HEK293 (cell line): ENCODE data around the gene PPP1R1C.

Source experiments
- CTCF ChIA-PET: fragments of 350-600 bp; formaldehyde crosslinking; extraction: SDS; loops from one replicate; lab custom pipeline; 2021; ENCODE audit warnings: antibody characterized with exemption; lab: Yijun Ruan, JAX
- POLR2A ChIA-PET: fragments of 300-600 bp; formaldehyde crosslinking; extraction: SDS; loops from one replicate; lab custom pipeline; 2020; ENCODE audit warnings: antibody characterized with exemption, inconsistent platforms; lab: Yijun Ruan, JAX
- H3K27ac ChIP-seq: fragments of 200-500 bp; sonication (Bioruptor generic); 2 replicates; pipeline ENCODE4 v1.5.1; 2014; ENCODE audit warnings: low read depth, low read length, control low read depth, inconsistent platforms; ENCODE audit errors: extremely low read depth
- H3K36me3 ChIP-seq, 2 experiments: fragments of 200-500 bp in 1 of 2; sonication (Bioruptor generic) in 1 of 2; 1 replicate in 1 of 2; 2 replicates in 1 of 2; pipeline ENCODE4 v1.5.1; 2014 to 2017; ENCODE audit warnings: inconsistent platforms in 2 of 2, low read length in 2 of 2; ENCODE audit not compliant: control insufficient read depth in 2 of 2, insufficient read depth in 1 of 2
- H3K4me1 ChIP-seq: fragments of 200-500 bp; sonication (Bioruptor generic); 2 replicates; pipeline ENCODE4 v1.5.1; 2014; ENCODE audit warnings: mild to moderate bottlenecking, low read length, inconsistent platforms; ENCODE audit not compliant: control insufficient read depth, insufficient read depth
- H3K4me3 ChIP-seq: 2 replicates; pipeline ENCODE4 v1.5.1; 2011; ENCODE audit warnings: low read depth, mild to moderate bottlenecking, control low read depth, low read length, moderate library complexity
- H3K9me3 ChIP-seq: fragments of 200-500 bp; sonication (Bioruptor generic); 2 replicates; pipeline ENCODE4 v1.5.1; 2014; ENCODE audit warnings: low read depth, low read length, inconsistent platforms; ENCODE audit not compliant: control insufficient read depth, insufficient read depth
- GLI2 ChIP-seq: fragments of 450-650 bp; formaldehyde crosslinking; IDR thresholded peaks from 2 replicates; pipeline ENCODE4; 2017; ENCODE audit warnings: missing biosample characterization, missing genetic modification characterization, low read depth, borderline replicate concordance
- HOXD13 ChIP-seq: sonication (generic); formaldehyde crosslinking; IDR thresholded peaks from 2 replicates; pipeline ENCODE4 v1.8.0; 2022; ENCODE audit warnings: missing genetic modification reagents, borderline replicate concordance
- MEIS1 ChIP-seq: sonication (generic); formaldehyde crosslinking; IDR thresholded peaks from 2 replicates; pipeline ENCODE4 v1.8.1; 2022; ENCODE audit warnings: missing genetic modification reagents, mild to moderate bottlenecking, borderline replicate concordance
- MYNN ChIP-seq: fragments of 450-650 bp; formaldehyde crosslinking; IDR thresholded peaks from 2 replicates; pipeline ENCODE4 v1.5.1; 2016; ENCODE audit warnings: missing biosample characterization, missing genetic modification characterization, borderline replicate concordance
- RBAK ChIP-seq: fragments of 450-650 bp; formaldehyde crosslinking; IDR thresholded peaks from 2 replicates; pipeline ENCODE4 v1.5.1; 2016; ENCODE audit warnings: missing biosample characterization, missing genetic modification characterization
- REPIN1 ChIP-seq: fragments of 450-650 bp; formaldehyde crosslinking; IDR thresholded peaks from 2 replicates; pipeline ENCODE4 v1.5.1; 2017; ENCODE audit warnings: missing biosample characterization, missing genetic modification characterization, low read depth
- SCRT2 ChIP-seq: fragments of 450-650 bp; formaldehyde crosslinking; IDR thresholded peaks from 2 replicates; pipeline ENCODE4 v1.5.1; 2016; ENCODE audit warnings: missing biosample characterization, missing genetic modification characterization
- TCF7L2 ChIP-seq: IDR thresholded peaks from 2 replicates; pipeline ENCODE4 v1.6.1; 2011; ENCODE audit warnings: low read depth, mild to moderate bottlenecking, inconsistent platforms, low read length, moderate library complexity, borderline replicate concordance
- YY1 ChIP-seq: fragments of 450-650 bp; formaldehyde crosslinking; IDR thresholded peaks from 2 replicates; pipeline ENCODE4 v1.5.1; 2018; ENCODE audit warnings: missing biosample characterization, missing genetic modification characterization
- ZBTB21 ChIP-seq: fragments of 450-650 bp; formaldehyde crosslinking; IDR thresholded peaks from 2 replicates; pipeline ENCODE4 v1.5.1; 2017; ENCODE audit warnings: missing biosample characterization, missing genetic modification characterization
- ZBTB7A ChIP-seq: fragments of 450-650 bp; formaldehyde crosslinking; IDR thresholded peaks from 2 replicates; pipeline ENCODE4 v1.5.1; 2016; ENCODE audit warnings: low read depth, missing biosample characterization, missing genetic modification characterization
- ZFP3 ChIP-seq: fragments of 450-650 bp; formaldehyde crosslinking; IDR thresholded peaks from 2 replicates; pipeline ENCODE4 v1.5.1; 2016; ENCODE audit warnings: low read depth, missing biosample characterization, missing genetic modification characterization
- ZNF112 ChIP-seq: fragments of 450-650 bp; formaldehyde crosslinking; IDR thresholded peaks from 2 replicates; pipeline ENCODE4 v1.5.0; 2017; ENCODE audit warnings: missing biosample characterization, missing genetic modification characterization
- ZNF324 ChIP-seq: fragments of 450-650 bp; formaldehyde crosslinking; IDR thresholded peaks from 2 replicates; pipeline ENCODE4 v1.5.1; 2016; ENCODE audit warnings: missing biosample characterization, missing genetic modification characterization
- ZNF433 ChIP-seq: fragments of 450-650 bp; formaldehyde crosslinking; IDR thresholded peaks from 2 replicates; pipeline ENCODE4 v1.5.1; 2016; ENCODE audit warnings: missing biosample characterization, missing genetic modification characterization, low read depth
- ZNF501 ChIP-seq: fragments of 450-650 bp; formaldehyde crosslinking; IDR thresholded peaks from 2 replicates; pipeline ENCODE4 v1.5.1; 2016; ENCODE audit warnings: missing biosample characterization, missing genetic modification characterization
- ZNF514 ChIP-seq: fragments of 450-650 bp; formaldehyde crosslinking; IDR thresholded peaks from 2 replicates; pipeline ENCODE4 v1.5.1; 2016; ENCODE audit warnings: missing biosample characterization, missing genetic modification characterization
- ZNF560 ChIP-seq: fragments of 450-650 bp; formaldehyde crosslinking; IDR thresholded peaks from 2 replicates; pipeline ENCODE4 v1.5.1; 2017; ENCODE audit warnings: missing biosample characterization, missing genetic modification characterization, borderline replicate concordance
- ZNF792 ChIP-seq: fragments of 450-650 bp; formaldehyde crosslinking; IDR thresholded peaks from 2 replicates; pipeline ENCODE4 v1.5.1; 2016; ENCODE audit warnings: missing biosample characterization, missing genetic modification characterization
- ZNF837 ChIP-seq: fragments of 450-650 bp; formaldehyde crosslinking; IDR thresholded peaks from 2 replicates; pipeline ENCODE4 v1.5.1; 2016; ENCODE audit warnings: missing biosample characterization, missing genetic modification characterization
- ZSCAN16 ChIP-seq: fragments of 450-650 bp; formaldehyde crosslinking; IDR thresholded peaks from 2 replicates; pipeline ENCODE4 v1.5.1; 2016; ENCODE audit warnings: missing biosample characterization, missing genetic modification characterization
- ZSCAN30 ChIP-seq: fragments of 450-650 bp; IDR thresholded peaks from 2 replicates; pipeline ENCODE4 v1.5.1; 2018; ENCODE audit warnings: missing biosample characterization, mild to moderate bottlenecking, missing genetic modification characterization, moderate library complexity
- TF ChIP-seq, protein P1 (sequence below): fragments of 450-650 bp; formaldehyde crosslinking; IDR thresholded peaks from 2 replicates; pipeline ENCODE4 v1.5.1; 2017; ENCODE audit warnings: missing biosample characterization, missing genetic modification characterization
- TF ChIP-seq, protein P2 (sequence below): fragments of 450-650 bp; formaldehyde crosslinking; IDR thresholded peaks from 2 replicates; pipeline ENCODE4 v1.5.1; 2016; ENCODE audit warnings: missing biosample characterization, missing genetic modification characterization
- TF ChIP-seq, protein P3 (sequence below): fragments of 450-650 bp; formaldehyde crosslinking; IDR thresholded peaks from 2 replicates; pipeline ENCODE4 v1.5.1; 2016; ENCODE audit warnings: missing biosample characterization, missing genetic modification characterization

The PPP1R1C gene

DNA sequence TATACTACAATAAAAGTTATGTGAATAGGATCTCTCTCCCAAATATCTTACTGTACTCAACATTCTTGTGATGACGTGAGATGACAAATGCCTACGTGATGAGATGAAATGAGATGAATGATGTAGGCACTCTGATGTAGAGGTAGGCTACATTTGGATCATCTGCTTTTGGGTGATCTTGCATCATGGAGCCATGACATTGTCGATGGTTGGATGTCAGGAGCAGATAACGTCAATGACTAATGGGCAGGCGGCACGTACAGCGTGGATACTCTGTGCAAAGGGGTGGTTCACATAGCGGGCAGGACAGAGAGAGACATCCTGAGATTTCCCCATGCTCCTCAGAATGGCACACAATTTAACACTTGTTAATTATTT lies 40.8 kb upstream of the PPP1R1C start (continued):
- TF ChIP-seq, protein P1, sequence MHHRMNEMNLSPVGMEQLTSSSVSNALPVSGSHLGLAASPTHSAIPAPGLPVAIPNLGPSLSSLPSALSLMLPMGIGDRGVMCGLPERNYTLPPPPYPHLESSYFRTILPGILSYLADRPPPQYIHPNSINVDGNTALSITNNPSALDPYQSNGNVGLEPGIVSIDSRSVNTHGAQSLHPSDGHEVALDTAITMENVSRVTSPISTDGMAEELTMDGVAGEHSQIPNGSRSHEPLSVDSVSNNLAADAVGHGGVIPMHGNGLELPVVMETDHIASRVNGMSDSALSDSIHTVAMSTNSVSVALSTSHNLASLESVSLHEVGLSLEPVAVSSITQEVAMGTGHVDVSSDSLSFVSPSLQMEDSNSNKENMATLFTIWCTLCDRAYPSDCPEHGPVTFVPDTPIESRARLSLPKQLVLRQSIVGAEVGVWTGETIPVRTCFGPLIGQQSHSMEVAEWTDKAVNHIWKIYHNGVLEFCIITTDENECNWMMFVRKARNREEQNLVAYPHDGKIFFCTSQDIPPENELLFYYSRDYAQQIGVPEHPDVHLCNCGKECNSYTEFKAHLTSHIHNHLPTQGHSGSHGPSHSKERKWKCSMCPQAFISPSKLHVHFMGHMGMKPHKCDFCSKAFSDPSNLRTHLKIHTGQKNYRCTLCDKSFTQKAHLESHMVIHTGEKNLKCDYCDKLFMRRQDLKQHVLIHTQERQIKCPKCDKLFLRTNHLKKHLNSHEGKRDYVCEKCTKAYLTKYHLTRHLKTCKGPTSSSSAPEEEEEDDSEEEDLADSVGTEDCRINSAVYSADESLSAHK (tag by site-specific recombination), result no peak
- TF ChIP-seq SCRT2 (tag by site-specific recombination), result no peak

DNA sequence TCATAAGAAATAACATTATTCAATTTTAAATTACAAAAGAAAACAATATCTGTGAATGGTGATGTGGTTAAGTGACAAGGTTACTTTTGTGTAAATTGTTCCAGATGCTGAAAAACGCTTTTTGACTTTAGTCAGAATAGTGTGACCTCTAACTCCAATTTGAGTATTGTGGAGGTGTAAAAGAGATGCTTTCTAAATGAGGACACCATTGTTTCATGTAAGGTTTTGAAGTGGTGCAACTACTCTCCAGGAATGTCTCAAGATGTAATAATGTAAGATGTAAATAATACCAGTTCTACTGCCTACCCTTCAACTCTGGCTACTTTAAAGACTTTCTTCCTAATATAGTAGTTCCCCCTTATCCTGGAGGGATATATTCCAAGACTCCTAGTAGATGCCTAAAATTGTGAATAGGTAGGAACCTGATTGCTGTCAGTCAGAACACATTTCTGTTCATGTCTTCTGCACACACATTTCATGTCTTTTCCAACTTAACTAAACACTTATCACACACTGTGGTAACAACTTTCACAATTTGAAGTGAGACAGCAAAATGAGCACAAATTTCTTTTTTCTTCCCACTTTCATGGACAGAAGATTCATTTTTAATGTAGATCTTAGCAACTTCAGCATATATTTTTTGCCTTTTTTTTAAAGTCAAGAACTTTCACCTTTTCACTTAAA lies 39.1 kb upstream of the PPP1R1C start:
- H3K9me3 ChIP-seq, result no peaks in the 10 kb centered on the region
- no peak overlapping the region for H3K4me3 ChIP-seq
- ChIA-PET POLR2A (no interaction called here), CTCF (interaction anchor here (0.6 kb wide), 1 partner anchor 7 kb away, joined by 3 read pairs; no protein-coding TSS in a partner anchor)
- no peaks in the 10 kb centered on the region for H3K36me3 ChIP-seq
- no peak overlapping the region for H3K27ac ChIP-seq
- TF ChIP-seq ZNF792 (no peak), ZNF514 (tag by site-specific recombination) (no peak), TCF7L2 (no peak), ZBTB21 (tag by site-specific recombination) (no peak), ZSCAN16 (tag by site-specific recombination) (no peak), GLI2 (tag by site-specific recombination) (no peak), HOXD13 (CRISPR knock-in tag) (no peak), MEIS1 (no peak)
- TF ChIP-seq, protein P2, sequence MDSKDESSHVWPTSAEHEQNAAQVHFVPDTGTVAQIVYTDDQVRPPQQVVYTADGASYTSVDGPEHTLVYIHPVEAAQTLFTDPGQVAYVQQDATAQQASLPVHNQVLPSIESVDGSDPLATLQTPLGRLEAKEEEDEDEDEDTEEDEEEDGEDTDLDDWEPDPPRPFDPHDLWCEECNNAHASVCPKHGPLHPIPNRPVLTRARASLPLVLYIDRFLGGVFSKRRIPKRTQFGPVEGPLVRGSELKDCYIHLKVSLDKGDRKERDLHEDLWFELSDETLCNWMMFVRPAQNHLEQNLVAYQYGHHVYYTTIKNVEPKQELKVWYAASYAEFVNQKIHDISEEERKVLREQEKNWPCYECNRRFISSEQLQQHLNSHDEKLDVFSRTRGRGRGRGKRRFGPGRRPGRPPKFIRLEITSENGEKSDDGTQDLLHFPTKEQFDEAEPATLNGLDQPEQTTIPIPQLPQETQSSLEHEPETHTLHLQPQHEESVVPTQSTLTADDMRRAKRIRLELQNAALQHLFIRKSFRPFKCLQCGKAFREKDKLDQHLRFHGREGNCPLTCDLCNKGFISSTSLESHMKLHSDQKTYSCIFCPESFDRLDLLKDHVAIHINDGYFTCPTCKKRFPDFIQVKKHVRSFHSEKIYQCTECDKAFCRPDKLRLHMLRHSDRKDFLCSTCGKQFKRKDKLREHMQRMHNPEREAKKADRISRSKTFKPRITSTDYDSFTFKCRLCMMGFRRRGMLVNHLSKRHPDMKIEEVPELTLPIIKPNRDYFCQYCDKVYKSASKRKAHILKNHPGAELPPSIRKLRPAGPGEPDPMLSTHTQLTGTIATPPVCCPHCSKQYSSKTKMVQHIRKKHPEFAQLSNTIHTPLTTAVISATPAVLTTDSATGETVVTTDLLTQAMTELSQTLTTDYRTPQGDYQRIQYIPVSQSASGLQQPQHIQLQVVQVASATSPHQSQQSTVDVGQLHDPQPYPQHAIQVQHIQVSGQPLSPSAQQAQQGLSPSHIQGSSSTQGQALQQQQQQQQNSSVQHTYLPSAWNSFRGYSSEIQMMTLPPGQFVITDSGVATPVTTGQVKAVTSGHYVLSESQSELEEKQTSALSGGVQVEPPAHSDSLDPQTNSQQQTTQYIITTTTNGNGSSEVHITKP, result no peak
- no peaks in the 10 kb centered on the region for H3K4me1 ChIP-seq

DNA sequence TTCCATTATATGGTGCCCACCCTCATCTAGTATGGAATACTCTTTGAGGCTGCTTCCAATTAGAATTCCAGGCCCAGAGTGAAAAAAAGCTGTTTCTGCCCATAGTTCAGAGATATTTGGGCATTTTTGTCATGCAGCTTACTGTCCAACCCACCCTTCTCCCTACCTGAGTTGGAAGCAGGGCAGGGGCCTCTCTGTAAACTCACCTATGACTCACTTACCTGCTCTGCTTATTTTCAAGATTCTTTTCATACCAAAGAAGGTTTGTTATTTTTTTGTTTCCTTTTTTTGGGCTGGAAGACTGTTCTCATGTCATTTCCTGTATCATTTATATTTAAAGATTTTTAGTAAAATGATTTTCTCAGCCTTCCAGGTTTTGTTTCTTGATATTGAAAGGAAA lies 38.4 kb upstream of the PPP1R1C start:
- CTCF ChIA-PET, result no interaction called here
- TF ChIP-seq ZNF433 (tag by site-specific recombination) (no peak), ZNF837 (tag by site-specific recombination) (no peak), RBAK (tag by site-specific recombination) (no peak), ZNF112 (no peak), ZNF324 (tag by site-specific recombination) (no peak), YY1 (no peak), ZNF501 (tag by site-specific recombination) (no peak), ZNF560 (tag by site-specific recombination) (no peak), ZSCAN30 (no peak), REPIN1 (tag by site-specific recombination) (no peak), ZFP3 (tag by site-specific recombination) (no peak), MYNN (tag by site-specific recombination) (no peak), ZBTB7A (tag by site-specific recombination) (no peak)
- TF ChIP-seq, protein P3, sequence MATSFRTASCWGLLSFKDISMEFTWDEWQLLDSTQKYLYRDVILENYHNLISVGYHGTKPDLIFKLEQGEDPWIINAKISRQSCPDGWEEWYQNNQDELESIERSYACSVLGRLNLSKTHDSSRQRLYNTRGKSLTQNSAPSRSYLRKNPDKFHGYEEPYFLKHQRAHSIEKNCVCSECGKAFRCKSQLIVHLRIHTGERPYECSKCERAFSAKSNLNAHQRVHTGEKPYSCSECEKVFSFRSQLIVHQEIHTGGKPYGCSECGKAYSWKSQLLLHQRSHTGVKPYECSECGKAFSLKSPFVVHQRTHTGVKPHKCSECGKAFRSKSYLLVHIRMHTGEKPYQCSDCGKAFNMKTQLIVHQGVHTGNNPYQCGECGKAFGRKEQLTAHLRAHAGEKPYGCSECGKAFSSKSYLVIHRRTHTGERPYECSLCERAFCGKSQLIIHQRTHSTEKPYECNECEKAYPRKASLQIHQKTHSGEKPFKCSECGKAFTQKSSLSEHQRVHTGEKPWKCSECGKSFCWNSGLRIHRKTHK (tag by site-specific recombination), result no peak

More for the DNA sequence above, 38.4 kb upstream of the PPP1R1C start:
- no peak overlapping the region for H3K4me3 ChIP-seq
- no peaks in the 10 kb centered on the region for H3K4me1 ChIP-seq
- H3K27ac ChIP-seq, result no peak overlapping the region
- H3K9me3 ChIP-seq, result no peaks in the 10 kb centered on the region
- H3K36me3 ChIP-seq, result no peaks in the 10 kb centered on the region
- POLR2A ChIA-PET, result interaction anchor here (0.5 kb wide), 1 partner anchor 172 kb away, joined by 3 read pairs; no protein-coding TSS in a partner anchor
